Mucosa of stomach (tissue), 1 donor: ENCODE results near the gene PPP6R3.

ENCODE experiments used
- H3K27me3 ChIP-seq: one replicate; pipeline ENCODE4 v1.7.0; 2013; ENCODE audit warnings: mild to moderate bottlenecking, low read length; ENCODE audit not compliant: control insufficient read depth, insufficient read depth
- H3K36me3 ChIP-seq: one replicate; pipeline ENCODE4 v1.7.0; 2013; ENCODE audit warnings: low read length; ENCODE audit not compliant: control insufficient read depth, insufficient read depth
- H3K4me1 ChIP-seq: one replicate; pipeline ENCODE4 v1.7.0; 2013; ENCODE audit warnings: mild to moderate bottlenecking, low read length; ENCODE audit not compliant: control insufficient read depth, insufficient read depth
- H3K4me3 ChIP-seq: one replicate; pipeline ENCODE4 v1.7.0; 2013; ENCODE audit warnings: low read length
- H3K9ac ChIP-seq: one replicate; pipeline ENCODE4 v1.7.0; 2013; ENCODE audit warnings: mild to moderate bottlenecking, low read length, moderate library complexity
- H3K9me3 ChIP-seq: one replicate; pipeline ENCODE4 v1.7.0; 2013; ENCODE audit warnings: mild to moderate bottlenecking, low read length, moderate library complexity; ENCODE audit not compliant: control insufficient read depth
- donor health status: Pancreatic carcinoma.

PPP6R3 gene

DNA sequence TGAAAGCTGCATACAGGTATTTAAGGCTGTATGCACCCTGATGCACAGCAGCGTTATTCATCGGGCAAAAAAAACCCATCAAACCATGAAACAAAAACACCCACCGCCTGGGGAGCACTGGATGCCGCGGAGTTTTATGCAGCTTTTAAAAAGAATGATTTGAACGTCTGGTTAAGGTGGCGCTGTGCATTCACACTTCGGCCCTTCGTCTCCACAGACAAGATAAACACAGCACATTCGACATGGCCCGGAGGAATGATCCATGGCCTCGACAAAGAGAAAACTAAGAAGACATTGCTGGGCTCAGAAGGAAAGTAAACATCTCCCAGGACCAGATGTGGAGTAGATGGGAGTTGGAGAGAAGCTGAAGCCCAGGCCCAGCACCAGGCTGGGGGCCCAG, 183.0 kb downstream of the PPP6R3 start:
- Histone ChIP-seq H3K36me3 (no peaks in the 10 kb centered on the region), H3K4me3 (no peak overlapping the region), H3K4me1 (no peaks in the 10 kb centered on the region), H3K9ac (no peak overlapping the region), H3K27me3 (peaks cover 8% of the 10 kb centered on the region), H3K9me3 (no peaks in the 10 kb centered on the region)

DNA sequence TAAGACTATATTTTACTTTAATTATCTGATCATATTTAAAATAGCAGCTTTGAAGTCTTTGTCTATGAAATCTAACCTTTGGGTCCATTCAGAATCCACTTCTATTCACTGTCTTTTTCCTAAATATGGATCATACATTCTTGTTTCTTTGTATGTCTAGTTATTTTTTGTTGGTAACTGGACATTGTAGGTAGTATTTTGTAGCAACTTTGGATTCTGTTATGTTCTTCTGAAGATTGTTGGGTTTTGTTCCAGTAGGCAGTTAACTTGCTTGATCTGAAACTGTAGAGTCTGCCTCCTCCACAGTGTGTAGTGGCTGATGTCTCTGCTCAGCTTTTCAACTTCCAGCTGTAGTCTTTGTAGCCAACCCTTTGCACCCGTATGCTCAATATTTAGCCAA, 186.3 kb downstream of the PPP6R3 start:
- Histone ChIP-seq H3K9ac (no peak overlapping the region), H3K4me3 (no peak overlapping the region), H3K36me3 (no peaks in the 10 kb centered on the region), H3K4me1 (no peaks in the 10 kb centered on the region), H3K9me3 (no peaks in the 10 kb centered on the region), H3K27me3 (no peaks in the 10 kb centered on the region)

DNA sequence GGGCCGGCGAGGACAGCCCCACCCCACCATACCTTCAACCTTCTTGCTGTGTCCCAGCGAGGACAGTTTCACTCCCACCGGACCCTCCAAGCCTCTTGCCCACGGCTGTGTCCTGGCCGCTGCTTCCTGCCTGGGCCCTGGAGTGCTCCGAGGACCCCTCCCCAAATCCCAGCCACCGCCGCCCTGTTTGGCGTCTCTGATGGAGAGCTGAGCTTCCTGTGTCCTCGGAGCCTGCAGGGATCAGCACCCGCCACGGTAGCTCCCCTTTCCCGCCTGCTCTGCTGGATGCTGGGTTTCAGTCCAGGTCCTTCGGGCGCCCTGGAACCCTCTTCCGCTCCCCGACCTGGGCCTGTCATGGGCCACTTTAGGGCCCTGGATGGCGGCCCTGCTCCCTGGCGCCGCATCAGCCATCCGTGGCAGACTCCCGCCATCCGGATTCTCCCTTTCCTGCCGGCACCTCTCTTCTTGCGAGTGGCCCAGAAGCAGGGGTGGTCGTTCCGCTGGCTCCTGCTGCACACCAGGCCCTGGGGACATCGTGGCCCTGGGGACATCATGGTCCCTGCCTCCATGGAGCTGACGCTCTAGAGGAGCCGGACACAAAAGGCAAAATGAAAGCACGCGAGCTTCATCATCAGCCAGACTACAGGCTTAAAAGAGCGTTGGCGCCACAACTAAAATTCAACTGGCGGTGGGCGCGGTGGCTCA, 189.5 kb downstream of the PPP6R3 start:
- no peak overlapping the region for H3K4me3 ChIP-seq
- H3K9me3 ChIP-seq: no peaks in the 10 kb centered on the region
- peaks cover 13% of the 10 kb centered on the region for H3K27me3 ChIP-seq
- H3K9ac ChIP-seq: no peak overlapping the region
- no peaks in the 10 kb centered on the region for H3K36me3 ChIP-seq
- no peaks in the 10 kb centered on the region for H3K4me1 ChIP-seq

DNA sequence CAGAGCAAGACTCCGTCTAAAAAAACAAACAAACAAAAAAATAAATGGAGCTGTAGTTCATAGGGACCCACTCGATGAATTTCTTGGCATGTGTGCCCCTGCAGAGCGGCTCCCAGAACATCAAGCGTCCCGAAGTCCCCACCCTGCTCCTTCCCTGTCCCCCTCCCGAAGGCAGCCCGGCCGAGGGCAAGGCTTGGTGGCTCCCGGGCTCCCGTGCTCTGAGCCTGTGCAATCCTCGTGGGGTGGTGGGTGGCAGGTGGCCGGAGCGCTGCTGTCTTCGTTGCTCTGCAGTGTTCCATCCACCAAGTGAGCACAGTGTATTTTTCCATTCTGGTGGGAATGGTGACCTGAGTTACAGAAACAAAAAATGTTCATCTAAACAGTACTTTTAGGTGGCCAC, 190.2 kb downstream of the PPP6R3 start:
- H3K4me1 ChIP-seq: no peaks in the 10 kb centered on the region
- no peaks in the 10 kb centered on the region for H3K36me3 ChIP-seq
- peaks cover 13% of the 10 kb centered on the region for H3K27me3 ChIP-seq
- H3K9me3 ChIP-seq: no peaks in the 10 kb centered on the region
- no peak overlapping the region for H3K9ac ChIP-seq
- no peak overlapping the region for H3K4me3 ChIP-seq

DNA sequence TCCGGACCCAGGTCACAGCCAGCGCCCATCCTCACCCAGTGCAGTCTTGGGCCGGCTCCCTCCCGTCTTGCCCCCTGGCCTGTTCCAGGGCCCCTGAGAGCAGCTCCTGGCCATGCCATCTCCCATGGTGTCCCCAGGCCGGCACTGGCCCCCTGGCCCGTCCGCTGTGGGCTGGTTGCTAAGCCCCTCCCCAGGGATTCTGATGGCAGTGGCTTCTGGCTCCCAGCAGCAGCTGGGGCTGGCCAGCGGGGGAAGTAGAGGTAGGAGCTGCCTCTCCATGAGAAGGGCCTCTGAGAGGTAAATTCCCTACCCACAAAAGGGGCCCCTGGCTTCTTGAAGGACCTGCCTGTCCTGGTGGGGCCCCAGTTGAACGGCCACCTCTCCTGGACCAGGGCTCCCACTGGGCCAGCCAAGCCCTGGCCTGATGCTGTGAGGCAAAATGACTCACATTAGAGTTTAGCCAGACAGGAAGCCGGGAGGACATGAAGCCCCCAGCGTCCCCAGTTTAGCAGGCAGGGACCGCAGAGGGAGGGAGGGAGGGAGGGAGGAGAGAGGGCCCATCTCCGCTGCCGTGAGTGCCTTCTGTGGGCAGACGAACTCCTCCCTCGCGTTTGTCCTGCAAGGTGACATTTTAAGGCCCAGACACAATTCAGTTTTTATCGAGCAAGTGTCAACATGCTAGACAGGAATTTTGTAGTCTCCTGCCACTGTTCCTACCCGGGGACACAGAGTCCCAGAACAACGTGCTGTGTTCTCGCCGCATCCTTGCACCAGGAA, 190.8 kb downstream of the PPP6R3 start:
- Histone ChIP-seq H3K9me3 (no peaks in the 10 kb centered on the region), H3K4me3 (no peak overlapping the region), H3K36me3 (no peaks in the 10 kb centered on the region), H3K4me1 (no peaks in the 10 kb centered on the region), H3K9ac (no peak overlapping the region), H3K27me3 (peaks cover 13% of the 10 kb centered on the region)

DNA sequence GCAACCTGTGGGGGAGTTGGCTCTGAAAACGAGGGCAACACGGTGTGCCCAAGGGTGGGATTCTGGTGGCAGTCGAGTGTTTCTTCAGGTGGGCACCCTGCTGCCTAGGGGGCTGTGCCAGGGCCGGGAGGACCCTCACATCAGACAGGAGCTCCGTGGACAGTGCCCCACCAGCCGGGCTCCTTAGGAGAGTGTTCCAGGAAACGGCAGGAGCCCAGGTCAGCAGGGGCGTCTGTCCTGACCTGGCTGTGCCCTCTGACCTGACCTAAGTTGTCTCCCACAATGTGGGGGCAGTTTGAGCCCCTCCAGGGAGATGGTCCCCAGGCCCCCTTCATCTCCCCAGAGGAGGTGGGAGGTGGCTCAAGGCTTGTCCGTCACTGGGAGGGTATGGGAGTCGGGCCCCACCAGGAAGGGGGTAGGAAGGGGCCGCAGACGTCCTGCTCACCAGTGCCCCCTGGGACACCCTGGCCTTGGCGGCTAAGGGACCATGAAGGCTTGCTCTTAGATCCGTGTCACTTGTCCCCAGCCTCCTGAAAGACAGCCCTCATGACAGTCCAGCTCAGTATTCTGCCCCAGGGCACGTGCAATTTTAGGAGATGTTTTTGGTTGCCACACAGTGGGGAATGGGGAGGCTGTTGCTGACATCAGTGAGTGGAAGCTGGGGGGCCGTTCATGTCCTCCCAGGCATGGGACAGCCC, 191.6 kb downstream of the PPP6R3 start:
- Histone ChIP-seq H3K4me1 (no peaks in the 10 kb centered on the region), H3K9me3 (no peaks in the 10 kb centered on the region), H3K4me3 (no peak overlapping the region), H3K36me3 (no peaks in the 10 kb centered on the region), H3K27me3 (peaks cover 13% of the 10 kb centered on the region), H3K9ac (no peak overlapping the region)

DNA sequence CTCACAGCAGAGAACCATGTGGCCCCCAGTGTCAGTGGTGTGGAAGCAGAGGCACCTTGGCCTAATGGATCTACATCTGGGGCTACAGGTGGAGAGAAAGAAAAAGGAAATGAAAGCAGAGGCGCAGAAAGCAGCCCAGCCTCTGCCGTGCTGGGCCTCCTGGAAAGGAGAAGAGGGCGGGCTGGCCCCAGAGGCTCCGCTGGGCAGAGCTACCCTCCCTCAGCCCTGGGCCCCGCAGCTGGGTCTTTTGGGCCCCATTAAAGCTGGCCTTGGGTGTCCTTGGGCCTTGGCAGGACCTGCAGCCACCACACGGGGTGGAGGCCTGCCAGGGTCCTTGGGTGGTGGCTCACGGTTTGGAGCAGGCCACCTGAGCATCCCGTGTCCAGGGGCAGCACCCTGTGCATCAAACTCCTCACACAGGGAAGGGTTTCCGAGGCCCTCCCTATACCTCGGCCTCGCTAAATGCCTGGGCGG, 192.2 kb downstream of the PPP6R3 start:
- Histone ChIP-seq H3K9me3 (no peaks in the 10 kb centered on the region), H3K27me3 (peaks cover 13% of the 10 kb centered on the region), H3K36me3 (no peaks in the 10 kb centered on the region), H3K4me3 (no peak overlapping the region), H3K4me1 (no peaks in the 10 kb centered on the region), H3K9ac (no peak overlapping the region)

DNA sequence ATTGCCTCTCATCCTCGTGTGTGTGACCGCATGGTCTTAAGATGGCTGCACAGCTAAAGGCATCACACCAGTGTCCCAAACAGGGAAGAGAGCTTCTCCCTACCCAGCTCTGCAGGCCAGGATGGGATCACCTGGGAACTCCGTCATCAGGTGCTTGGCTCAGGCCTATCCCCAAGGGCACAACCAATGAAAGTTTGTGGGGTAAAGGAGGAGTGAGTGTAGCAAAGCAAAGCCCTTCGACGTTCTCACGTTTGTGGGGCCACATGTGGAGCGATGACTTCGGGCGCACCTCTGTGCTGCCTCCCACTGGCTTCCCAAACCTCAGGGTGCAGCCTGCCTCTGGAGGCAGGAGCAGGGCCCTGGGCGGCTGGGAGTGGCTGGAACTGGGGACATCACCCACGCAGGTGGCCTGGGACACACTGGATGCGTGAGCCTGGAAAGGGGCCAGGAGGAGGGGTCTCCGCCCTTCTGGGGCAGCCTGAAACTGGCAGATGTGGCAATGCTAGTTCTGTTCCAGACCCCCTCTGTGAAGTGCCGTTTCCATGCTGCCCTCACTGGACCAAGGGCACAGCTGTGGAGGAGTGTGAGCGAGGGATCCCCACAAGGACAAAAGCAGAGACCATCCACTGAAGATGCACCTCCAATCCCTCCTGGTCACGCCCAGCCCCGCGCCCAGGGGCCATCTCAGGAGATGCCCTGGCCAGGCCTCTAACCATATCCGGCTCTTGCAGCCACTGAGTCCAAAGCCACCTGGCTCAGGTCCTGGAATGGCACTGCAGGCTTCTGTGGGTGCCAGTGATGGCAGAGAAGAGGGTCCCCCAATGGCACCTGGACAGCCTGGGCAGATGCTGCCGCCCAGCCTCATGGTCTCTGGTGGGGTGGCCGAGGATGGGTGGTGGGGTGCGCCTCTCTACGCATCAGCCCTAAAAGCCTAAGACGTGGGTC, 193.2 kb downstream of the PPP6R3 start:
- Histone ChIP-seq H3K4me3 (no peak overlapping the region), H3K9ac (no peak overlapping the region), H3K36me3 (no peaks in the 10 kb centered on the region), H3K9me3 (no peaks in the 10 kb centered on the region), H3K4me1 (no peaks in the 10 kb centered on the region), H3K27me3 (peaks cover 13% of the 10 kb centered on the region)

DNA sequence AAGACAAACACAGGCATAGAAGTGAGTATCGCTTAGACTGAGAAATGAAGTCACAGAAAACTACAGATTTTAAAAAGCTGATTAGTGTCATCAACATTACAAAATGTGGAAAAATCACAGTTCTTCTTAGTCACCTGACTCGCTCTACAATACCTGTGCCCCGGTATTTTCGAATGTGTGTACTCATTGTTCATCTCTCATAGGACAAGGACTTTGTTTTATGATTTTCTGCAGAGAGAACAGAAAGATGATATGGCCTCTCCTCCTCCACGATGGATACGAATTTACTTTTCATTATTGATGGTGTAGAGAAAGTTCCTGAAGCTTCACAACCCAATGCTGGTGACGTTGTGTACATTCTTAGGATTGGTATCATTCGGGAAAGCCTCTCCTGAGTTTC, 194.4 kb downstream of the PPP6R3 start:
- Histone ChIP-seq H3K36me3 (no peaks in the 10 kb centered on the region), H3K4me3 (no peak overlapping the region), H3K4me1 (no peaks in the 10 kb centered on the region), H3K9me3 (no peaks in the 10 kb centered on the region), H3K9ac (no peak overlapping the region), H3K27me3 (peaks cover 13% of the 10 kb centered on the region)

DNA sequence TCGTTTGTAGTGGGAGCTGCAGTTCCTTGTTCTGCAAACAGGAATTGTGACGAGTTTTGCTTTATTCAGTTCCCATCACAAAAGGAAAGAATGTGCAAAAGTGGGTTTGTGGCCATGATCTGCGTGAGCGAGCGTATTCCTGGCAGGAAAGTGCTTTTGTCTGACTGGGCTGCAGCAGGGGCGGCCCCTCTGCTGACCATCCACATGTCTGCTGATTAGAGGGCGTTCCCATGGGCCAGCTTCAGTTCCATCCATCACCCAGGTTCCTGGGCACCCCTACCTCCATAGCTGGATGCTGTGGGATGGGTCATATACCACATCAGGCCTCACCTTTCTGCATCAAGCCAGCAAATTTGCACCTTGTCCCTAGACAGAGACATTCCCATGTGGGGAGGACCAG, 194.9 kb downstream of the PPP6R3 start:
- Histone ChIP-seq H3K9me3 (no peaks in the 10 kb centered on the region), H3K4me1 (no peaks in the 10 kb centered on the region), H3K36me3 (no peaks in the 10 kb centered on the region), H3K9ac (no peak overlapping the region), H3K4me3 (no peak overlapping the region), H3K27me3 (peaks cover 13% of the 10 kb centered on the region)

DNA sequence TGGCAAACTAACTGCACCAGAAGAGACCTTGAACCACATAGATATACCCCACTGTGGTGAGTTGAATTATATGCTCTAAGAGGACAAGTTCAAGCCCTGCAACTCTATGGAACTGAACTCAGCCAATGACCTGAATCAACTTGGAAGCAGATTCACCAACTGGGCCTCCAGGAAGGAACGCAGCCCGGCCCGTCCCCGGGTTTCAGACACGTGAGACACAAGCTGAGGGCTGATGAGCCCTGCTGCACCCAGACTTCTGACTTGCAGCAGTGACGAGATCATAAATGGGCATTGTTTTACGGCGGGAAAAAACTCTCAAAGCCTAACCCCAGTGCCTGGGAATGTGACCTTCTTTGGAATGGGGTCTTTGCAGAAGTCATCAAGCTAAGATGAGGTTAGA, 195.3 kb downstream of the PPP6R3 start:
- Histone ChIP-seq H3K27me3 (peaks cover 13% of the 10 kb centered on the region), H3K9me3 (no peaks in the 10 kb centered on the region), H3K9ac (no peak overlapping the region), H3K4me1 (no peaks in the 10 kb centered on the region), H3K4me3 (no peak overlapping the region), H3K36me3 (no peaks in the 10 kb centered on the region)
